Suprapubic skin (tissue), 3 donors: Measurements from ENCODE around the gene MYH6.

Experiments used
- POLR2A ChIP-seq, 2 donors: fragments of 450-650 bp; IDR thresholded peaks; one replicate each; pipeline ENCODE4 v1.6.1; 2017; ENCODE audit warnings: antibody characterized with exemption in 2 of 2, mild to moderate bottlenecking in 2 of 2, moderate library complexity in 2 of 2
- TF ChIP-seq, protein P1 (sequence below), 2 donors: fragments of 200-600 bp in 1 of 2; fragments of 450-650 bp in 1 of 2; sonication (generic) in 1 of 2; IDR thresholded peaks; one replicate each; pipeline ENCODE4 v1.5.1; 2016 to 2019; ENCODE audit warnings: antibody characterized with exemption in 2 of 2, mild to moderate bottlenecking in 1 of 2, moderate library complexity in 1 of 2

DNA sequence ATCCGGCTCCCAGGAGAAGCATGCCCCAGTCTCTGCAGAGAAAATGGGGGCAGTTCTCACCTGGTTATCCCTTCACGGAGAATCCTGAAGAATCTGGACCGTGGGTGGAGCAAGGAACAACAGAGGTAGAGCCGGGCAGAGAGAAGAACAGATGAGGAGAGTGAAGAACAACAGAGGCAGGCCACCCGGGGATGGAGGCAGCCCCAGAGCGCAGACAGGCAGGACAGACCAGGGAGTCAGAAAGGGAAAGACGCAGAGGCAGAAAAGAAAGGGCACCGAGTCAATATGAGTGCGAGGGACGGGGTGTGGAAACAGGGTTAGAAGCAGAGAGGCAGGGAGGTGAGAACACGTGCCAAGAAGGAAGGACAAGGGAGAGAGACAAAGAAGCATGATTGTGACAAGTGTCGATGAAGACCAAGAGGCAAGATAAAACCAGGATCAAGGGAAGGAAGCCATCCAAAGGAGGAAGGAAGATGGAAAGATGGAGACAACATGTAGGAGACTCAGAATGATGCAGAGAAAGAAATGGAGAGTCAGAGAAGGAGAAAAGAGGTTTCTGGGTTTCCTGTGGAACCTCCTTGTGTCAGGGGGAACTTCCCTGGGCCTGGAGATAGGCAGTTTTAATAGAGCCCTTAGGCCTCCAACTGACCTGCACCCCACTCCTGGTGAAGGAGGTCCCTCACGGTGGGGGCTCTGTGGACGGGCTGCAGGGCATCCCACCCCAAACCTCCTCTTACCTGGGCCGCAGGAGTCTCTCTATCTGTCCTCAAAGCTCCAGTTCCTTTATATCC is at the start of gene MYH6:
- TF ChIP-seq, protein P1, sequence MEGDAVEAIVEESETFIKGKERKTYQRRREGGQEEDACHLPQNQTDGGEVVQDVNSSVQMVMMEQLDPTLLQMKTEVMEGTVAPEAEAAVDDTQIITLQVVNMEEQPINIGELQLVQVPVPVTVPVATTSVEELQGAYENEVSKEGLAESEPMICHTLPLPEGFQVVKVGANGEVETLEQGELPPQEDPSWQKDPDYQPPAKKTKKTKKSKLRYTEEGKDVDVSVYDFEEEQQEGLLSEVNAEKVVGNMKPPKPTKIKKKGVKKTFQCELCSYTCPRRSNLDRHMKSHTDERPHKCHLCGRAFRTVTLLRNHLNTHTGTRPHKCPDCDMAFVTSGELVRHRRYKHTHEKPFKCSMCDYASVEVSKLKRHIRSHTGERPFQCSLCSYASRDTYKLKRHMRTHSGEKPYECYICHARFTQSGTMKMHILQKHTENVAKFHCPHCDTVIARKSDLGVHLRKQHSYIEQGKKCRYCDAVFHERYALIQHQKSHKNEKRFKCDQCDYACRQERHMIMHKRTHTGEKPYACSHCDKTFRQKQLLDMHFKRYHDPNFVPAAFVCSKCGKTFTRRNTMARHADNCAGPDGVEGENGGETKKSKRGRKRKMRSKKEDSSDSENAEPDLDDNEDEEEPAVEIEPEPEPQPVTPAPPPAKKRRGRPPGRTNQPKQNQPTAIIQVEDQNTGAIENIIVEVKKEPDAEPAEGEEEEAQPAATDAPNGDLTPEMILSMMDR (IDR thresholded peaks at IDR 0.05): no peak
- TF ChIP-seq POLR2A (IDR thresholded peaks at IDR 0.05): no peak
